Keratinocyte (primary cell): ENCODE measurements around the gene C10orf71. TPM values are rescaled to one million over a fixed set of nuclear protein-coding genes. Genes with fewer than 3 reads are reported as not detected.

Experiments
- DNase-seq: peaks from one replicate; pipeline ENCODE4 v3.0.0-alpha.2; 2011; ENCODE audit warnings: low read depth, missing footprints, low spot score
- FAIRE-seq: peaks from 2 replicates; lab custom pipeline; 2011; peaks lifted over from hg19 to GRCh38; lab: Jason Lieb, UNC
- H2AFZ ChIP-seq: 2 replicates; pipeline ENCODE4 v1.6.0; 2012; ENCODE audit warnings: low read length, control low read depth, inconsistent platforms; ENCODE audit not compliant: control insufficient read depth
- H3K27ac ChIP-seq: 2 replicates; pipeline ENCODE4 v1.5.1; 2011; ENCODE audit warnings: low read length; ENCODE audit not compliant: control insufficient read depth, insufficient read depth
- H3K27me3 ChIP-seq: 3 replicates; pipeline ENCODE4 v1.6.0; 2011; ENCODE audit warnings: low read length; ENCODE audit not compliant: control insufficient read depth, insufficient read depth; ENCODE audit errors: extremely low read depth
- H3K36me3 ChIP-seq, 2 experiments: 2 replicates in 1 of 2; 3 replicates in 1 of 2; pipeline ENCODE4 v1.5.1; 2011; ENCODE audit warnings: low read length in 2 of 2, mild to moderate bottlenecking in 1 of 2; ENCODE audit not compliant: control insufficient read depth in 2 of 2, insufficient read depth in 2 of 2; ENCODE audit errors: extremely low read depth in 1 of 2
- H3K4me1 ChIP-seq: 3 replicates; pipeline ENCODE4 v1.5.1; 2011; ENCODE audit warnings: low read length; ENCODE audit not compliant: control insufficient read depth, insufficient read depth; ENCODE audit errors: extremely low read depth
- H3K4me2 ChIP-seq: 3 replicates; pipeline ENCODE4 v1.6.0; 2011; ENCODE audit warnings: low read depth, low read length; ENCODE audit not compliant: control insufficient read depth, insufficient read depth; ENCODE audit errors: extremely low read depth
- H3K4me3 ChIP-seq, 3 experiments: fragments of 200-600 bp in 1 of 3; sonication (generic) in 1 of 3; 2 replicates in 2 of 3; 3 replicates in 1 of 3; pipeline ENCODE4 v1.5.1; 2011 to 2016; ENCODE audit warnings: low read length in 3 of 3, mild to moderate bottlenecking in 3 of 3, control low read depth in 2 of 3, inconsistent platforms in 1 of 3, low read depth in 1 of 3, mixed read lengths in 1 of 3, mixed run types in 1 of 3, moderate library complexity in 1 of 3; ENCODE audit not compliant: control insufficient read depth in 2 of 3, insufficient read depth in 2 of 3; ENCODE audit errors: extremely low read depth in 1 of 3
- H3K79me2 ChIP-seq: 2 replicates; pipeline ENCODE4 v1.6.0; 2012; ENCODE audit warnings: low read length; ENCODE audit not compliant: control insufficient read depth, insufficient read depth
- H3K9ac ChIP-seq: 3 replicates; pipeline ENCODE4 v1.6.0; 2011; ENCODE audit warnings: low read length; ENCODE audit not compliant: control insufficient read depth, insufficient read depth; ENCODE audit errors: extremely low read depth
- H3K9me1 ChIP-seq: 3 replicates; pipeline ENCODE4 v1.6.0; 2011; ENCODE audit warnings: low read length; ENCODE audit not compliant: control insufficient read depth, insufficient read depth; ENCODE audit errors: extremely low read depth
- H3K9me3 ChIP-seq: 2 replicates; pipeline ENCODE4 v1.5.1; 2012; ENCODE audit warnings: low read depth, low read length; ENCODE audit not compliant: control insufficient read depth
- H4K20me1 ChIP-seq: 3 replicates; pipeline ENCODE4 v1.6.0; 2011; ENCODE audit warnings: low read length; ENCODE audit not compliant: control insufficient read depth, insufficient read depth; ENCODE audit errors: extremely low read depth
- EZH2 ChIP-seq: IDR thresholded peaks from one replicate; pipeline ENCODE4 v1.6.1; 2012; ENCODE audit warnings: inconsistent platforms, mild to moderate bottlenecking, low read length, moderate library complexity
- dilution Hi-C: fragments of 300-500 bp; cut with MboI; formaldehyde crosslinking; loops from one replicate; pipeline ENCODE4 v1.7.0; 2020; ENCODE audit warnings: low sequenced_read_pairs; ENCODE audit not compliant: extremely low pct_ligation_motif_present
- polyA plus RNA-seq, 5 experiments: library from polyadenylated mRNA; depleted of rRNA in 3 of 5; stranded (reverse) in 3 of 5; stranded (forward) in 1 of 5; unstranded in 1 of 5; fragments of >200 nt; gene quantifications; 1 replicate in 1 of 5; 2 replicates in 3 of 5; 3 replicates in 1 of 5; pipeline versions ENCODE4 v1.2.1 to v1.2.3, GENCODE V29; 2011 to 2012; ENCODE audit warnings: missing spikeins in 2 of 5, low read depth in 1 of 5, low replicate concordance in 1 of 5
- TF ChIP-seq, protein P1 (sequence below), 3 experiments: IDR thresholded peaks in 1 of 3; conservative IDR thresholded peaks in 1 of 3; optimal IDR thresholded peaks in 1 of 3; 2 replicates in 2 of 3; 3 replicates in 1 of 3; pipeline versions ENCODE3 to v1.5.1; 2011; ENCODE audit warnings: low read length in 3 of 3, mild to moderate bottlenecking in 3 of 3, moderate library complexity in 2 of 3, control low read depth in 1 of 3, inconsistent platforms in 1 of 3; ENCODE audit not compliant: insufficient read depth in 2 of 3; ENCODE audit errors: extremely low read depth in 1 of 3

C10orf71 gene
- polyA plus RNA-seq, 1 donor (not counting 4 experiments of a cell fraction or from before 2014, with no cell fraction given) = not detected

GRCh38 chr10:49323896-49324270 lies 24.9 kb downstream of the C10orf71 start:
- Histone ChIP-seq H3K4me3 (no peak overlapping the region), H2AFZ (no peak overlapping the region), H3K4me1 (no peaks in the 10 kb centered on the region), H3K9me1 (no peaks in the 10 kb centered on the region), H3K36me3 (no peaks in the 10 kb centered on the region), H4K20me1 (no peaks in the 10 kb centered on the region), H3K27me3 (peaks cover 13% of the 10 kb centered on the region), H3K9ac (no peak overlapping the region), H3K27ac (no peak overlapping the region), H3K9me3 (no peaks in the 10 kb centered on the region), H3K79me2 (no peaks in the 10 kb centered on the region), H3K4me2 (no peak overlapping the region)
- dilution Hi-C loops = no loop called here
- DNase-seq = no peak
- no peak for FAIRE-seq
- TF ChIP-seq, protein P1, sequence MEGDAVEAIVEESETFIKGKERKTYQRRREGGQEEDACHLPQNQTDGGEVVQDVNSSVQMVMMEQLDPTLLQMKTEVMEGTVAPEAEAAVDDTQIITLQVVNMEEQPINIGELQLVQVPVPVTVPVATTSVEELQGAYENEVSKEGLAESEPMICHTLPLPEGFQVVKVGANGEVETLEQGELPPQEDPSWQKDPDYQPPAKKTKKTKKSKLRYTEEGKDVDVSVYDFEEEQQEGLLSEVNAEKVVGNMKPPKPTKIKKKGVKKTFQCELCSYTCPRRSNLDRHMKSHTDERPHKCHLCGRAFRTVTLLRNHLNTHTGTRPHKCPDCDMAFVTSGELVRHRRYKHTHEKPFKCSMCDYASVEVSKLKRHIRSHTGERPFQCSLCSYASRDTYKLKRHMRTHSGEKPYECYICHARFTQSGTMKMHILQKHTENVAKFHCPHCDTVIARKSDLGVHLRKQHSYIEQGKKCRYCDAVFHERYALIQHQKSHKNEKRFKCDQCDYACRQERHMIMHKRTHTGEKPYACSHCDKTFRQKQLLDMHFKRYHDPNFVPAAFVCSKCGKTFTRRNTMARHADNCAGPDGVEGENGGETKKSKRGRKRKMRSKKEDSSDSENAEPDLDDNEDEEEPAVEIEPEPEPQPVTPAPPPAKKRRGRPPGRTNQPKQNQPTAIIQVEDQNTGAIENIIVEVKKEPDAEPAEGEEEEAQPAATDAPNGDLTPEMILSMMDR (optimal IDR thresholded peaks at IDR 0.05 in 1 of 3, IDR thresholded peaks at IDR 0.05 in 1 of 3, conservative IDR thresholded peaks at IDR 0.05 in 1 of 3; ENCODE audit: extremely low read depth in 1 of 3, insufficient read depth in 2 of 3, low read length in 3 of 3) = no peak
- TF ChIP-seq EZH2 = no peak

- no peaks in the 10 kb centered on the region for H3K79me2 ChIP-seq
- no peak overlapping the region for H3K4me2 ChIP-seq
- DNase-seq (no peak), FAIRE-seq (no peak)
- peaks cover 13% of the 10 kb centered on the region for H3K27me3 ChIP-seq
- H3K4me1 ChIP-seq = no peaks in the 10 kb centered on the region
- no peak overlapping the region for H3K27ac ChIP-seq
- no peak overlapping the region for H3K9ac ChIP-seq
- H3K4me3 ChIP-seq = no peak overlapping the region
- no peaks in the 10 kb centered on the region for H3K36me3 ChIP-seq
- H3K9me3 ChIP-seq = no peaks in the 10 kb centered on the region
- no peak for TF ChIP-seq EZH2
- TF ChIP-seq, protein P1 (optimal IDR thresholded peaks at IDR 0.05 in 1 of 3, IDR thresholded peaks at IDR 0.05 in 1 of 3, conservative IDR thresholded peaks at IDR 0.05 in 1 of 3; ENCODE audit: extremely low read depth in 1 of 3, insufficient read depth in 2 of 3, low read length in 3 of 3) = peak in 2 of 3 experiments; percentile 8 to 29
- no peak overlapping the region for H2AFZ ChIP-seq
- dilution Hi-C loops = no loop called here
- H3K9me1 ChIP-seq = no peaks in the 10 kb centered on the region
- no peaks in the 10 kb centered on the region for H4K20me1 ChIP-seq
These were observed 25.7 kb downstream of the C10orf71 start for GRCh38 chr10:49324711-49325110.
